Measurements from ENCODE around the gene MBTPS2. TPM values are rescaled to one million over a fixed set of nuclear protein-coding genes. Genes with fewer than 3 reads are reported as not detected.
A peak's percentile ranks its signal among the peaks of the same experiment; 100 is the strongest.

Gene MBTPS2
- total RNA-seq = 1 to 10 TPM; 8.3 to 8.8 TPM
- 5.4 TPM for polyA plus RNA-seq

DNA sequence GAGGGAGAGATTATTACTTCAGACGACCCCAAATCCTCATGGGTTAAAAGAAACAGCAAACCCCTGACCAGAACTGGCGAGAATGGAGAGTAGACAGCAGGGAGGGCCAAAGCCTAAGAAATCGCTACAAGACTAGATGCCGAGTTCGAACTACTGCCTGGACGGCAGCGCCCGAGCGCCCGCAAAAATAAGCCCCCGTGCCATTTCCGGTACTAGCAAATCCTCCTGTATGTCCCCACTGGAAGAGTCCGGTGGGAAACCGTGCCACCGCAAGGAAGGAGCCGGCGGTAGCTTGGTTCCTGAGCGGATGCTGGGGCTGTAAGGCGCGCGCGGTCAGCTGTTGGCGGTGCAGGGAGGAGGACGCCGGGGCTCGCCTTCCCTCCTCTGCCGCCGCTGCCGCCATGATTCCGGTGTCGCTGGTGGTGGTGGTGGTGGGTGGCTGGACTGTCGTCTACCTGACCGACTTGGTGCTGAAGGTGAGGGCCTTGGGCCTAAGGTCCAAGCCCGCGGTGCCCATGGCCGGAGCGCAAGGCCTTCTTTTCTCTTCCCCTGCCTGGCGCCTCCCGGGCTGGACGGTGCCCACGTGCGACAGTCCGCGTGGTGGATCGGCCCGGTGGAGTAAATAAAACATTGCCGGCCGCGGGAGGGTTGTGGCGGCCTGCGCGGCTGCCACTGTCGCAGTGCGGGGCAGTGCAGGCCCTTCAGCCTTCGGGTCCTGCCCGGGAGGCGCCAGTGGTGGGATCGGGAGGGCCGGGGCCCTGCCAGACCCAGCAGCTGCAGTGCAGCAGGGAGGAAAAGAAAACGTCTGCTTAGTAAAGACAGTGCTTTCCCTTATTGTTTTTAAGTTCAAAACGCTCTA is at the start of gene MBTPS2:
TSS of gene MBTPS2 (plus strand) at position 284 of the 859 bp plus-strand sequence. CDS start at position 402, 118 bp downstream.
- Mint-ChIP-seq H3K9me3 (no peaks in the 10 kb centered on the region), H3K4me1 (peaks cover 12 to 15% (median 14%) of the 10 kb centered on the region in 3 donors), H3K36me3 (peaks cover 0 to 5% (median 2%) of the 10 kb centered on the region in 3 donors), H3K4me3 (peak within 1 kb of the TSS; percentile 88 to 100 (median 92)), H3K27ac (peak within 1 kb of the TSS; percentile 82 to 95 (median 90)), H3K27me3 (peaks cover 0 to 9% of the 10 kb centered on the region in 2 donors)
- DNase-seq = peak; percentile 59 to 85 (median 77)
- H3K36me3 ChIP-seq (ENCODE audit: insufficient read depth, low read length) = no peaks in the 10 kb centered on the region
- peak within 1 kb of the TSS; percentile 61 for H3K27ac ChIP-seq (ENCODE audit: low read depth, low read length)
- no peaks in the 10 kb centered on the region for H3K27me3 ChIP-seq (ENCODE audit: insufficient read depth, low read length, poor library complexity, severe bottlenecking)
- no peaks in the 10 kb centered on the region for H3K9me3 ChIP-seq (ENCODE audit: low read length)
- H3K4me3 ChIP-seq (ENCODE audit: low read length) = peak within 1 kb of the TSS; percentile 69
- ChIA-PET POLR2A (interaction anchor here (0.5 to 1.0 kb wide), 4 partner anchors 102 to 405 kb away, joined by 3 to 4 read pairs (median 4); no protein-coding TSS in a partner anchor), CTCF (interaction anchor here (0.9 kb wide), 1 partner anchor 146 kb away, joined by 3 read pairs; no protein-coding TSS in a partner anchor)
- H3K4me1 ChIP-seq (ENCODE audit: insufficient read depth, low read length) = no peaks in the 10 kb centered on the region

DNA sequence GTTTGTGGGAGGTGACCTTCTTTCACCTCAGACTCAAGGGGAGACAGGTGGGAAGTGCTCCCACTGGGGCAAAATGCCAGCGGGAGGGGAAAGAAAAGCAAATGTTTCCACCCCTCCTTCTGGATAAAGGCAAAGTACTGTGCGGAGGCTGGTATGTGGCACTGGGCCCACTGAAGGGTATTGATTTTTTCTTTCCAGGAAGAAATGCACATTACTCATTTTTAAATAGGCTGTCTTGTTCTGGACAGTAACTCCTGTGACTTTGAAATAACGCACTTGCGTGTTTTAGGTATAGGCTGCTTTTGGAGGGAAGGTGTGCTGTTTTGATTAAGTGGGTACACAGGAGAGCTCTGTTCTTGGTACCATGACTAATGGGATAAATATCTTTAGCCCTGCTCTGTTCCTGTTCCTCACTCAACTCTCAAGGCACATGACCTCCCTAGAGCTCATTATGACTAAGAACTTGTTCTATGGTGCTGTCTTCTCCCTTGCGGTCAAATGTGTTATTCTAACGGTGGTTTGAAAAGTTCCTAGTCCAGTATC is 40.7 kb upstream of the MBTPS2 start:
- Histone ChIP-seq H3K27me3 (ENCODE audit: insufficient read depth, low read length, poor library complexity, severe bottlenecking) (no peaks in the 10 kb centered on the region), H3K27ac (ENCODE audit: low read depth, low read length) (no peak overlapping the region), H3K9me3 (ENCODE audit: low read length) (no peaks in the 10 kb centered on the region), H3K4me1 (ENCODE audit: insufficient read depth, low read length) (no peaks in the 10 kb centered on the region), H3K4me3 (ENCODE audit: low read length) (no peak overlapping the region), H3K36me3 (ENCODE audit: insufficient read depth, low read length) (no peaks in the 10 kb centered on the region)
- no peak overlapping the region for H3K27ac Mint-ChIP-seq
- DNase-seq = no peak
- peaks cover 1 to 9% of the 10 kb centered on the region in 2 donors for H3K27me3 Mint-ChIP-seq
- CTCF ChIA-PET = interaction anchor here (1.4 kb wide), 1 partner anchor 18 kb away, joined by 3 read pairs; no protein-coding TSS in a partner anchor
- no peaks in the 10 kb centered on the region for H3K4me1 Mint-ChIP-seq
- no peaks in the 10 kb centered on the region for H3K9me3 Mint-ChIP-seq
- no peak overlapping the region for H3K4me3 Mint-ChIP-seq
- POLR2A ChIA-PET = no interaction called here
- H3K36me3 Mint-ChIP-seq = no peaks in the 10 kb centered on the region

DNA sequence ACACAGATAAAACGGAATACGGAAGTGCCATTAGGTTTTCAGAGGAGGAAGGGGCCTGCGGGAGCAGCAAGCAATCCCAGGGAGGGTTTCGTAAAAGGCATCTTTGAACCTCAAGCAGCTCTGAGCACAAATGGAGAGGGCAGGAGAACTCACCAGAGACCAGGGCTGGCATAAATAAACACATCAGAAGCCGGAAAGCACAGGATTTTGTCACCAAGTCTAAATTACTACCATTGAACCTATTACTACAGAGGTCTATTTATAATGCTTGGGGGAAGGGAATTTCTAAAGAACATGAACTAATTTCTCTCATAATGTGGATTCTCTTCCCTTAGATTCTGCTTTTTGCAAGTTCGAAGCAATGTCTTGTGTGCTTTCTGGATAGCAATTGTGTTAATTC is 39.6 kb upstream of the MBTPS2 start:
- Mint-ChIP-seq H3K4me1 (no peaks in the 10 kb centered on the region), H3K4me3 (no peak overlapping the region), H3K27me3 (peaks cover under 1 to 9% of the 10 kb centered on the region in 2 donors), H3K27ac (no peak overlapping the region), H3K9me3 (no peaks in the 10 kb centered on the region), H3K36me3 (no peaks in the 10 kb centered on the region)
- Histone ChIP-seq H3K9me3 (ENCODE audit: low read length) (no peaks in the 10 kb centered on the region), H3K27me3 (ENCODE audit: insufficient read depth, low read length, poor library complexity, severe bottlenecking) (no peaks in the 10 kb centered on the region), H3K27ac (ENCODE audit: low read depth, low read length) (no peak overlapping the region), H3K4me3 (ENCODE audit: low read length) (no peak overlapping the region), H3K36me3 (ENCODE audit: insufficient read depth, low read length) (no peaks in the 10 kb centered on the region), H3K4me1 (ENCODE audit: insufficient read depth, low read length) (no peaks in the 10 kb centered on the region)
- ChIA-PET POLR2A (no interaction called here), CTCF (interaction anchor here (1.4 kb wide), 1 partner anchor 19 kb away, joined by 3 read pairs; no protein-coding TSS in a partner anchor)
- DNase-seq = no peak

DNA sequence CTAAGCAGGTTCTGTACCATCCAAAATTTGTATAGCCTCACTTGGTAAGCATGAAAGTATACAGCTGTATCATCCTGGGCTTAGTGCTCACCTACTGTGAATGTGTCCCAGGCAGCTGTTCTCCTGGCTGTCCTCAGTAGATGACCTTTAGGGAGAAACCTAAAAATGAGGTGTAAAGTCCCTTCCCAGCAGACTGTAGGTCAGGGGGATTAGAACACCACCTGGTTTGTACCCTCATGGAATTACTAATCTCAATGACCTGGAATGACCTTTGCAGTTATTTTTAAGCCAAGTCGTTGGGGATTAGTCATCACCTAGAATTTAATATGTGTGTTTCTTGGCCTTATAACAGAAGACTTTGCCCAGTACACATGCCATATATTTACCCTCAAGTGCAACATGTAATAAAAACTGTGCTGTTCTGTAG is 39.1 kb upstream of the MBTPS2 start:
- Mint-ChIP-seq H3K27ac (no peak overlapping the region), H3K4me1 (no peaks in the 10 kb centered on the region), H3K36me3 (no peaks in the 10 kb centered on the region), H3K4me3 (no peak overlapping the region), H3K27me3 (peaks cover 0 to 4% of the 10 kb centered on the region in 2 donors), H3K9me3 (no peaks in the 10 kb centered on the region)
- ChIA-PET POLR2A (no interaction called here), CTCF (no interaction called here)
- Histone ChIP-seq H3K4me1 (ENCODE audit: insufficient read depth, low read length) (no peaks in the 10 kb centered on the region), H3K36me3 (ENCODE audit: insufficient read depth, low read length) (no peaks in the 10 kb centered on the region), H3K27me3 (ENCODE audit: insufficient read depth, low read length, poor library complexity, severe bottlenecking) (no peaks in the 10 kb centered on the region), H3K4me3 (ENCODE audit: low read length) (no peak overlapping the region), H3K9me3 (ENCODE audit: low read length) (no peaks in the 10 kb centered on the region), H3K27ac (ENCODE audit: low read depth, low read length) (no peak overlapping the region)
- no peak for DNase-seq

DNA sequence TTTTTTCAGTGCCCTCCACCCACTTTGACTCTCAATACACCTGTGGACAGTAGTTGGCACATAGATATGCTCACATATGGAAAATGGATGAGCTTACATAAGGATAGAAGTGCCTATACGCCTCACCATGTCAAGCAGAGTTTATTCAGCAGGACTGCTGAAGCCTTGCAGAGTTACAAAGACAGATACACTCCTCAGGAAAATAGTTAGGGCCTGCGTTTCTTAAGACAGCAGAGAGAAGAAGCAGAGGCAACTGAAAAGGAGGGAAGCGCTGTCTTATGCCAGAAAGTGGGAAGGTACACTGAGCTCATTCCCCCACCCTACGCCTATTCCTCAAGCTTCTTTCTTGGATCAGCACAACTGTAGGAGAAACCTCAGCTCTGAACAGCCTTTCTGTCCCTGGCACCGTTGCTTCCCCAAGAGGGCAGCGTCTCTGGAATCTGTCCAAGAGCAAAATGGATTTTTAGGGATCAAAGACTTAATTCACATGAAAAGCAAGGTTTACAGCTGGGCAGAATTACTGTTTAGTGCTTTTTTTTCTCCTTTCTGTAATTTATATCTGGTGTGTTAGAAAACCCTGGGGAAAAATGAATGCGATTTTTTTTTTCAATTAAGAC is 37.3 kb upstream of the MBTPS2 start:
- no peak for DNase-seq
- Mint-ChIP-seq H3K36me3 (no peaks in the 10 kb centered on the region), H3K4me1 (no peaks in the 10 kb centered on the region), H3K27ac (no peak overlapping the region), H3K27me3 (peaks cover 3 to 7% of the 10 kb centered on the region in 2 donors), H3K9me3 (no peaks in the 10 kb centered on the region), H3K4me3 (no peak overlapping the region)
- ChIA-PET CTCF (no interaction called here), POLR2A (no interaction called here)
- no peaks in the 10 kb centered on the region for H3K4me1 ChIP-seq (ENCODE audit: insufficient read depth, low read length)
- H3K9me3 ChIP-seq (ENCODE audit: low read length) = no peaks in the 10 kb centered on the region
- H3K36me3 ChIP-seq (ENCODE audit: insufficient read depth, low read length) = no peaks in the 10 kb centered on the region
- no peak overlapping the region for H3K27ac ChIP-seq (ENCODE audit: low read depth, low read length)
- no peaks in the 10 kb centered on the region for H3K27me3 ChIP-seq (ENCODE audit: insufficient read depth, low read length, poor library complexity, severe bottlenecking)
- no peak overlapping the region for H3K4me3 ChIP-seq (ENCODE audit: low read length)

DNA sequence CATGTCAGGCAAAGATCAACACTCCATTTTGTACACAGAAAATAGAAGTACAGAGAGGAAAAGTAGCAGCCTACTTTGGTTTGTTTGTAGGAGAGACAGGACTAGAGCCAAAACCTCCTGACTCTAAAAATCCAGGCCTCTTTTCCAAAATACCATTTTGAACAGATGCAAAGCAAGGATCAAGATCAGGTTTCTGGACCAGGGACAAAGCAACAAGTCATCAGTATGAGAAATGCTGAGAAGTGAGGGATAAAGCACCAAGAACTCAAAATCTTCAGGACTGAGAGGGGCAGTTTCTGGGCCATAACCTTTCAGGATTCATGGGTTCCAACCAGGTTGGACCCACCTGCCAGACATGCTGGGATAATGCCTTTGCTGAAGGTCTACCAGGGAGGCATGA is 36.6 kb upstream of the MBTPS2 start:
- no peak for DNase-seq
- H3K36me3 ChIP-seq (ENCODE audit: insufficient read depth, low read length) = no peaks in the 10 kb centered on the region
- Mint-ChIP-seq H3K36me3 (no peaks in the 10 kb centered on the region), H3K4me3 (no peak overlapping the region), H3K9me3 (no peaks in the 10 kb centered on the region), H3K4me1 (no peaks in the 10 kb centered on the region), H3K27ac (no peak overlapping the region), H3K27me3 (peaks cover 3 to 13% of the 10 kb centered on the region in 2 donors)
- H3K27ac ChIP-seq (ENCODE audit: low read depth, low read length) = no peak overlapping the region
- H3K27me3 ChIP-seq (ENCODE audit: insufficient read depth, low read length, poor library complexity, severe bottlenecking) = no peaks in the 10 kb centered on the region
- no peaks in the 10 kb centered on the region for H3K4me1 ChIP-seq (ENCODE audit: insufficient read depth, low read length)
- no peak overlapping the region for H3K4me3 ChIP-seq (ENCODE audit: low read length)
- CTCF ChIA-PET = no interaction called here
- POLR2A ChIA-PET = no interaction called here
- no peaks in the 10 kb centered on the region for H3K9me3 ChIP-seq (ENCODE audit: low read length)

DNA sequence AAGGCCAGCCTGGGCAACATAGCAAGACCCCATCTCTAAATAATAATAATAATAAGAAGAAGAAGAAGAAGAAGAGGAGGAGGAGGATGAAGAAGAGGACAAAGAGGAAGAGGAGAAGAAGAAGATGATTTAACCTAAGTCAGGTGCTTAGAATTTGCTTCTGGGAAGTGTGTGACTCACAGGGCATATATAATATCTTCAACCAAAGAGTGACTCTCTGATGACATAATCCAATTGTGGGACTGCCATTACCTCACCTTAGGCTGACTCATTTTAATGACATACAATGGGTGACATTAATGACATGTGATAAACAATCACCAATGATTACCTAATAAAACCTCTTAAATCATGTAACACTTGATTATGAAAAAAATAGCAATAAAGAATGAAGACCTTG is 32.7 kb upstream of the MBTPS2 start:
- Histone ChIP-seq H3K4me1 (ENCODE audit: insufficient read depth, low read length) (no peaks in the 10 kb centered on the region), H3K27me3 (ENCODE audit: insufficient read depth, low read length, poor library complexity, severe bottlenecking) (no peaks in the 10 kb centered on the region), H3K9me3 (ENCODE audit: low read length) (no peaks in the 10 kb centered on the region), H3K27ac (ENCODE audit: low read depth, low read length) (no peak overlapping the region), H3K4me3 (ENCODE audit: low read length) (no peak overlapping the region), H3K36me3 (ENCODE audit: insufficient read depth, low read length) (no peaks in the 10 kb centered on the region)
- no peak for DNase-seq
- ChIA-PET POLR2A (no interaction called here), CTCF (no interaction called here)
- Mint-ChIP-seq H3K27ac (peak overlapping the region in 1 of 8 donors; percentile 39), H3K27me3 (peaks cover 5 to 9% of the 10 kb centered on the region in 2 donors), H3K36me3 (no peaks in the 10 kb centered on the region), H3K9me3 (no peaks in the 10 kb centered on the region), H3K4me1 (no peaks in the 10 kb centered on the region), H3K4me3 (no peak overlapping the region)

DNA sequence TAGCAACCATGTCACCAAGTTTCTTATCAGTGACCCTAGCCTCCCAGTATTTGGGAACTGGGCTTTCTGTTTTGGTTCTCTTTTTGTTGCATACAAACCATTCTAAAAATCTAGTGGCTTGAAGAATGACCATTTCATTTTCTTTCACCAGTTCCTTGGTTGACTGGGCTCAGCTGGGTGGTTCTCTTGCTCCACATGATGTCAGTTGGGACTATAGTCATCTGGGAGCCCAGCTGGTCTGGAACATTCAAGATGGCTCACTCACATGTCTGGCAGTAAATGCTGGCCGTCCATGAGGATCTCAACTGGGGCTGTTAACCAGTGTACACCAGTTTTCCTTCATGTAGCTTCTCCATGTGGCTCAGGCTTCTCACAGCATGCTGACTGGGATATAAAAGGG is 27.6 kb upstream of the MBTPS2 start:
- POLR2A ChIA-PET = no interaction called here
- Mint-ChIP-seq H3K36me3 (no peaks in the 10 kb centered on the region), H3K4me3 (no peak overlapping the region), H3K27me3 (peaks cover 2 to 9% of the 10 kb centered on the region in 2 donors), H3K27ac (no peak overlapping the region), H3K9me3 (no peaks in the 10 kb centered on the region), H3K4me1 (no peaks in the 10 kb centered on the region)
- Histone ChIP-seq H3K27ac (ENCODE audit: low read depth, low read length) (no peak overlapping the region), H3K9me3 (ENCODE audit: low read length) (no peaks in the 10 kb centered on the region), H3K27me3 (ENCODE audit: insufficient read depth, low read length, poor library complexity, severe bottlenecking) (no peaks in the 10 kb centered on the region), H3K36me3 (ENCODE audit: insufficient read depth, low read length) (no peaks in the 10 kb centered on the region), H3K4me3 (ENCODE audit: low read length) (no peak overlapping the region), H3K4me1 (ENCODE audit: insufficient read depth, low read length) (no peaks in the 10 kb centered on the region)
- CTCF ChIA-PET = no interaction called here
- no peak for DNase-seq

All from CD8-positive, alpha-beta memory T cell (primary cell).